Measurements from ENCODE around the gene CCDC171.
A peak's percentile ranks its signal among the peaks of the same experiment; 100 is the strongest.

The CCDC171 gene

GRCh38 chr9:15552636-15553527, at the start of gene CCDC171:
Gene CCDC171 (plus strand): TSS chr9:15553043. CDS start chr9:15564089, 11,046 bp downstream.
- TF ChIP-seq FOXM1 (IDR thresholded peaks at IDR 0.05; ENCODE audit: borderline replicate concordance, low read depth) (no peak), TAF1 (IDR thresholded peaks at IDR 0.05; ENCODE audit: low read depth) (peak; percentile 66; the same call in 1 of the 2 replicates), EP300 (IDR thresholded peaks at IDR 0.05; ENCODE audit: borderline replicate concordance) (no peak), ZBTB7A (IDR thresholded peaks at IDR 0.05; ENCODE audit: low read depth) (peak; percentile 73), USF1 (IDR thresholded peaks at IDR 0.05) (peak; percentile 42; the same call in 1 of the 2 replicates), NFIC (IDR thresholded peaks at IDR 0.05) (no peak), CREB1 (IDR thresholded peaks at IDR 0.05; ENCODE audit: low read depth) (no peak), TCF12 (IDR thresholded peaks at IDR 0.05; ENCODE audit: low read depth) (no peak), EGR1 (IDR thresholded peaks at IDR 0.05) (peak; percentile 84), TEAD4 (IDR thresholded peaks at IDR 0.05) (0 out of 2 replicates have a peak, but pooled peaks have one; percentile 7), REST (IDR thresholded peaks at IDR 0.05; ENCODE audit: low read depth) (no peak), MAX (IDR thresholded peaks at IDR 0.05) (peak; percentile 94), RAD21 (IDR thresholded peaks at IDR 0.05; ENCODE audit: low read depth) (no peak), YY1 (IDR thresholded peaks at IDR 0.05; ENCODE audit: low read depth) (no peak), CEBPB (IDR thresholded peaks at IDR 0.05) (no peak)

GRCh38 chr9:15505921-15506320, 46.9 kb upstream of the CCDC171 start:
- TF ChIP-seq TCF12 (IDR thresholded peaks at IDR 0.05; ENCODE audit: low read depth) (no peak), MAX (IDR thresholded peaks at IDR 0.05) (no peak), FOXM1 (IDR thresholded peaks at IDR 0.05; ENCODE audit: borderline replicate concordance, low read depth) (no peak), TAF1 (IDR thresholded peaks at IDR 0.05; ENCODE audit: low read depth) (no peak), EGR1 (IDR thresholded peaks at IDR 0.05) (no peak), YY1 (IDR thresholded peaks at IDR 0.05; ENCODE audit: low read depth) (no peak), USF1 (IDR thresholded peaks at IDR 0.05) (no peak), ZBTB7A (IDR thresholded peaks at IDR 0.05; ENCODE audit: low read depth) (no peak)

GRCh38 chr9:15509931-15510788, 42.7 kb upstream of the CCDC171 start:
- no peak for TF ChIP-seq RAD21 (IDR thresholded peaks at IDR 0.05; ENCODE audit: low read depth)
- TF ChIP-seq TEAD4 (IDR thresholded peaks at IDR 0.05): no peak
- peak; percentile 92 for TF ChIP-seq EGR1 (IDR thresholded peaks at IDR 0.05)

GRCh38 chr9:15510789-15511575, 41.9 kb upstream of the CCDC171 start, which contains the start of gene PSIP1:
Gene PSIP1 (minus strand): TSS chr9:15510970. CDS start chr9:15510188, 782 bp downstream.
- TF ChIP-seq EGR1 (IDR thresholded peaks at IDR 0.05): no peak
- peak; percentile 7; the same call in 1 of the 2 replicates for TF ChIP-seq NFIC (IDR thresholded peaks at IDR 0.05)
- TF ChIP-seq USF1 (IDR thresholded peaks at IDR 0.05): no peak
- peak; percentile 14 for TF ChIP-seq MAX (IDR thresholded peaks at IDR 0.05)
- no peak for TF ChIP-seq CREB1 (IDR thresholded peaks at IDR 0.05; ENCODE audit: low read depth)
- TF ChIP-seq CEBPB (IDR thresholded peaks at IDR 0.05): 0 out of 2 replicates have a peak, but pooled peaks have one; percentile 9
- TF ChIP-seq TAF1 (IDR thresholded peaks at IDR 0.05; ENCODE audit: low read depth): peak; percentile 88
- TF ChIP-seq FOXM1 (IDR thresholded peaks at IDR 0.05; ENCODE audit: borderline replicate concordance, low read depth): 0 out of 2 replicates have a peak, but pooled peaks have one; percentile 18
- TF ChIP-seq ZBTB7A (IDR thresholded peaks at IDR 0.05; ENCODE audit: low read depth): no peak
- TF ChIP-seq YY1 (IDR thresholded peaks at IDR 0.05; ENCODE audit: low read depth): no peak
- peak; percentile 53; the same call in 1 of the 2 replicates for TF ChIP-seq TCF12 (IDR thresholded peaks at IDR 0.05; ENCODE audit: low read depth)
- TF ChIP-seq EP300 (IDR thresholded peaks at IDR 0.05; ENCODE audit: borderline replicate concordance): peak; percentile 46; the same call in 1 of the 2 replicates

- TF ChIP-seq TCF12 (IDR thresholded peaks at IDR 0.05; ENCODE audit: low read depth): no peak
- TF ChIP-seq REST (IDR thresholded peaks at IDR 0.05; ENCODE audit: low read depth): no peak
- TF ChIP-seq RAD21 (IDR thresholded peaks at IDR 0.05; ENCODE audit: low read depth): no peak
- no peak for TF ChIP-seq USF1 (IDR thresholded peaks at IDR 0.05)
- no peak for TF ChIP-seq TEAD4 (IDR thresholded peaks at IDR 0.05)
- no peak for TF ChIP-seq CREB1 (IDR thresholded peaks at IDR 0.05; ENCODE audit: low read depth)
These were observed 40.6 kb upstream of the CCDC171 start for GRCh38 chr9:15512204-15512603.
